Measurements from ENCODE around the gene ATXN10.

Gene ATXN10

DNA sequence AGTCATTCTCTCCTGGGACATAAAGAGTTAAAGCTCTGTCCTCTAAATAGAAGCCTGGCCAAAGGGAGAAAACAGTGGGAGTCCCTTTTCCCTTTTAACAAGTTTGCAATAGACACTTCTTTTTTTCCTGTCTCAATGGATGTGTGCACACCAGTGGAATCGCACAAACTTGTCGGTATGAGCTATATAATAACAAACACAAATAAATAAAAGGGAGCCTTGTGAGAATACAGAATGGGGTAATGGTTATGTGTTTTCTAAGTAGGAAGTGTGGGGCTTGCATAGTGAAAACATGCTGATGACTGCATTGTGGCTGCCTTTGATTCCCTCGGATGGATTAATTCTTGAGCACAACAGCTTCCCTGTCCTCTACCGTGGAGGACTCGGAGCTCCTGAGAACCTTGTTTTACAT lies 173.4 kb downstream of the ATXN10 start:
- H3K4me3 ChIP-seq (ENCODE audit: low read length, poor library complexity, severe bottlenecking): no peak overlapping the region

DNA sequence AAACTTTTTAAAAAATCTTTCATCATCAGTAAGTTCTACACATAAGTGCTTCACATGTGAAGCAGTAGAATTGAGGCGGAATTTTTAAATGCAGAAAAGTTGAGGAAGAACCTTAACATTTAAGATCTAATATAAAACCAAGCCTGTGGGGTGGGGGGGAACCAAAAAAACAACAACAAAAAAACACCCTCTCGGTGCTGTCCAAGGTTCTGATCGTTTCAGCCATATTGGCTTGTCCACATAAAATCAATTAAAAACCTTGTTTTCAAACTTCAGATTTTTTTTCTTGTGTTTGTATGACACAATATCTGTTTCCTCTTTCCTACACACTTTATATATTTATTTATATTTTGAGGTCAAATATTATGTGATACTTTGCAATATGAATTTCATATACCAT lies 175.3 kb downstream of the ATXN10 start:
- Histone ChIP-seq H2AFZ (ENCODE audit: low read length) (no peak overlapping the region), H3K27me3 (ENCODE audit: insufficient read depth, low read length, poor library complexity, severe bottlenecking) (no peaks in the 10 kb centered on the region), H3F3A (ENCODE audit: low read depth) (no peaks in the 10 kb centered on the region), H3K9ac (ENCODE audit: low read depth, low read length, poor library complexity, severe bottlenecking) (no peak overlapping the region), H3K4me1 (ENCODE audit: insufficient read depth, low read length, poor library complexity, severe bottlenecking) (no peaks in the 10 kb centered on the region), H3K9me3 (ENCODE audit: insufficient read depth, low read depth, low read length) (no peaks in the 10 kb centered on the region; the same call in 1 of the 2 replicates), H3K4me2 (ENCODE audit: low read depth, low read length, poor library complexity, severe bottlenecking) (no peak overlapping the region), H3K79me2 (ENCODE audit: insufficient read depth, low read length) (no peaks in the 10 kb centered on the region), H3K4me3 (ENCODE audit: low read length, poor library complexity, severe bottlenecking) (no peak overlapping the region), H3K36me3 (ENCODE audit: insufficient read depth, low read length) (peaks cover 59% of the 10 kb centered on the region; the same call in 1 of the 2 replicates), H3K9me2 (replicated peaks; ENCODE audit: low read depth, low read length) (no peaks in the 10 kb centered on the region), H4K20me1 (ENCODE audit: insufficient read depth, low read length, poor library complexity, severe bottlenecking) (no peaks in the 10 kb centered on the region)
- TF ChIP-seq, protein P1, sequence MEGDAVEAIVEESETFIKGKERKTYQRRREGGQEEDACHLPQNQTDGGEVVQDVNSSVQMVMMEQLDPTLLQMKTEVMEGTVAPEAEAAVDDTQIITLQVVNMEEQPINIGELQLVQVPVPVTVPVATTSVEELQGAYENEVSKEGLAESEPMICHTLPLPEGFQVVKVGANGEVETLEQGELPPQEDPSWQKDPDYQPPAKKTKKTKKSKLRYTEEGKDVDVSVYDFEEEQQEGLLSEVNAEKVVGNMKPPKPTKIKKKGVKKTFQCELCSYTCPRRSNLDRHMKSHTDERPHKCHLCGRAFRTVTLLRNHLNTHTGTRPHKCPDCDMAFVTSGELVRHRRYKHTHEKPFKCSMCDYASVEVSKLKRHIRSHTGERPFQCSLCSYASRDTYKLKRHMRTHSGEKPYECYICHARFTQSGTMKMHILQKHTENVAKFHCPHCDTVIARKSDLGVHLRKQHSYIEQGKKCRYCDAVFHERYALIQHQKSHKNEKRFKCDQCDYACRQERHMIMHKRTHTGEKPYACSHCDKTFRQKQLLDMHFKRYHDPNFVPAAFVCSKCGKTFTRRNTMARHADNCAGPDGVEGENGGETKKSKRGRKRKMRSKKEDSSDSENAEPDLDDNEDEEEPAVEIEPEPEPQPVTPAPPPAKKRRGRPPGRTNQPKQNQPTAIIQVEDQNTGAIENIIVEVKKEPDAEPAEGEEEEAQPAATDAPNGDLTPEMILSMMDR (conservative IDR thresholded peaks at IDR 0.05; ENCODE audit: low read length): no peak
- no peak for TF ChIP-seq EZH2phosphoT487 (IDR thresholded peaks at IDR 0.05; ENCODE audit: borderline replicate concordance)

More for the DNA sequence above, 173.4 kb downstream of the ATXN10 start:
- no peak overlapping the region for H3K9ac ChIP-seq (ENCODE audit: low read depth, low read length, poor library complexity, severe bottlenecking)
- H3K27me3 ChIP-seq (ENCODE audit: insufficient read depth, low read length, poor library complexity, severe bottlenecking): no peaks in the 10 kb centered on the region
- no peak overlapping the region for H2AFZ ChIP-seq (ENCODE audit: low read length)
- TF ChIP-seq EZH2phosphoT487 (IDR thresholded peaks at IDR 0.05; ENCODE audit: borderline replicate concordance): no peak
- TF ChIP-seq, protein P1 (conservative IDR thresholded peaks at IDR 0.05; ENCODE audit: low read length): no peak
- no peaks in the 10 kb centered on the region for H3K79me2 ChIP-seq (ENCODE audit: insufficient read depth, low read length)
- peaks cover 53% of the 10 kb centered on the region; the same call in 1 of the 2 replicates for H3K36me3 ChIP-seq (ENCODE audit: insufficient read depth, low read length)
- no peaks in the 10 kb centered on the region for H3K4me1 ChIP-seq (ENCODE audit: insufficient read depth, low read length, poor library complexity, severe bottlenecking)
- H3K9me3 ChIP-seq (ENCODE audit: insufficient read depth, low read depth, low read length): no peaks in the 10 kb centered on the region
- no peaks in the 10 kb centered on the region for H3F3A ChIP-seq (ENCODE audit: low read depth)
- no peaks in the 10 kb centered on the region for H3K9me2 ChIP-seq (replicated peaks; ENCODE audit: low read depth, low read length)
- H3K4me2 ChIP-seq (ENCODE audit: low read depth, low read length, poor library complexity, severe bottlenecking): no peak overlapping the region
- H4K20me1 ChIP-seq (ENCODE audit: insufficient read depth, low read length, poor library complexity, severe bottlenecking): no peaks in the 10 kb centered on the region

DNA sequence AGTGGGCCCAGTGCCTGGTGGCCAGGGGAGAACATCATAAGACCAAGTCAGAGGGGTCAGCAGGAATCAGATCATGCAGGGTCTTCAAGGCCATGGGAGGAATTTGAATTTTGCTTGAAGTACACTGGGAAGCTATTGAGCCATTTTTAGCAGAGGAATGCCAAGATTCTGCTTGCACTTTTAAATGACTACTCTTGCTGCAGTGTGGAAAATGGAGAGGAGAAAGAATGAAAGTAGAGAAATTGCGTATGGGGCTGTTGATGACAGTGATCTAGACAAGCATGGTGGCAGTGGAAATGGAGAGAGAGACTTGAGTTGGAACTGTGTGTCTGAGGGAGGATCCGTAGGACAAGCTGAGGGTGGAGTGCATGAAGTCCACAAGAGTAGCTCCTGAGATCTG lies 177.3 kb downstream of the ATXN10 start:
- Histone ChIP-seq H4K20me1 (ENCODE audit: insufficient read depth, low read length, poor library complexity, severe bottlenecking) (no peaks in the 10 kb centered on the region), H3K9ac (ENCODE audit: low read depth, low read length, poor library complexity, severe bottlenecking) (no peak overlapping the region), H3K4me1 (ENCODE audit: insufficient read depth, low read length, poor library complexity, severe bottlenecking) (no peaks in the 10 kb centered on the region), H3K4me3 (ENCODE audit: low read length, poor library complexity, severe bottlenecking) (no peak overlapping the region), H3K9me3 (ENCODE audit: insufficient read depth, low read depth, low read length) (peaks cover 4% of the 10 kb centered on the region; the same call in 1 of the 2 replicates), H3K79me2 (ENCODE audit: insufficient read depth, low read length) (no peaks in the 10 kb centered on the region), H3K4me2 (ENCODE audit: low read depth, low read length, poor library complexity, severe bottlenecking) (no peak overlapping the region), H3K9me2 (replicated peaks; ENCODE audit: low read depth, low read length) (no peaks in the 10 kb centered on the region), H3F3A (ENCODE audit: low read depth) (no peaks in the 10 kb centered on the region), H2AFZ (ENCODE audit: low read length) (no peak overlapping the region), H3K27me3 (ENCODE audit: insufficient read depth, low read length, poor library complexity, severe bottlenecking) (no peaks in the 10 kb centered on the region), H3K36me3 (ENCODE audit: insufficient read depth, low read length) (peaks cover 54% of the 10 kb centered on the region; the same call in 1 of the 2 replicates)
- TF ChIP-seq EZH2phosphoT487 (IDR thresholded peaks at IDR 0.05; ENCODE audit: borderline replicate concordance): no peak
- TF ChIP-seq, protein P1 (conservative IDR thresholded peaks at IDR 0.05; ENCODE audit: low read length): no peak
